Measurements from ENCODE around the gene UNG. TPM values are rescaled to one million over a fixed set of nuclear protein-coding genes. Genes with fewer than 3 reads are reported as not detected.
"Not testable (repeated sequence)": the region's sequence is repeated elsewhere in the genome, so short reads cannot be mapped to it uniquely, and the experiment has no call there.

Gene UNG
- total RNA-seq = 82.5 and 86.2 TPM in 2 replicates

GRCh38 chr12:109097435-109098182 is at the start of gene UNG:
Gene UNG, plus strand, starts transcription at chr12:109097597. Its CDS starts 83 bp downstream, at chr12:109097680.
- H3K4me1 Mint-ChIP-seq (ENCODE audit: low read depth) = peaks cover 35% of the 10 kb centered on the region
- intact Hi-C loops (cut with micrococcal nuclease) = loop anchor here (1.0 to 10.0 kb wide), 6 partner anchors 44 to 477 kb away; partner anchors contain the start of genes MMAB, MVK, SELPLG and SSH1

DNA sequence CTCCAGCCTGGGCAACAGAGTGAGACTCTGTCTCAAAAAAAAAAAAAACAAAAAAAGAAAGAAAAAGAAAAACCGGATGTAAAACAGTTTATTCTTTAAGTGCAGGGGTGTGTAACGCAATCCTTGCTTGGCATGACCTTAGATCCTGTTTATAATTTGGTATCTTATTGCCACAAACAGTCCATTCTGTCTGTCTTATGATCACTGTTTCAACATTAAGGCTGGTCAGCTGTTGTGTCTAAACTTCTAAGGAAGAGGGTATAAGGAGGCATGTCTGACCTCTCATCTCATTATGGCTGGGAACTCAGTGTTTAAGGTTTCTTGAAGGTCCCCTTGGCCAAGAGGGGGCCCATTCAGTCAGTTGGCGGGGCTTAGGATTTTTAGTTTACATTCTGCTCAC is 48.7 kb upstream of the UNG start:
- H3K9me3 Mint-ChIP-seq; intact Hi-C loops (cut with micrococcal nuclease): not testable (repeated sequence)

More at GRCh38 chr12:109097435-109098182, at the start of gene UNG:
- Mint-ChIP-seq H3K27me3 (ENCODE audit: low read depth) (no peaks in the 10 kb centered on the region), H3K36me3 (ENCODE audit: low read depth) (peaks cover 39% of the 10 kb centered on the region), H3K4me3 (ENCODE audit: low read depth) (peak within 1 kb of the TSS; percentile 89), H3K27ac (peak within 1 kb of the TSS; percentile 71), H3K9me3 (no peaks in the 10 kb centered on the region)
- DNase-seq (ENCODE audit: low spot score) = peak; percentile 94

DNA sequence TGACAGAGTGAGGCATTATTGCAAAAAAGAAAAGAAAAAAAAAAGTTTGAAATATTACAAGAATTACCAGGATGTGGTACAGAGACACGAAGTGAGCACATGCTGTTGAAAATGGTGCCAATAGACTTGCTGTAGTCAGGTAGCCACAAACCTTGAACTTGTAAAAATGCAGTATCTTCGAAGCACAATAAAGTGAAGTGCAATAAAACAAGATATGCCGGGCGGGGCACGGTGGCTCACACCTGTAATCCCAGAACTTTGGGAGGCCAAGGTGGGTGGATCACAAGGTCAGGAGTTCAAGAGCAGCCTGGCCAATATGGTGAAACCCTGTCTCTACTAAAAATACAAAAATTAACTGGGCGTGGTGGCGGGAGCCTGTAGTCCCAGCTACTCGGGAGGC is 47.6 kb upstream of the UNG start:
- not testable (repeated sequence) for DNase-seq (ENCODE audit: low spot score); H3K36me3 Mint-ChIP-seq (ENCODE audit: low read depth); H3K27ac Mint-ChIP-seq; H3K27me3 Mint-ChIP-seq (ENCODE audit: low read depth); H3K4me3 Mint-ChIP-seq (ENCODE audit: low read depth); H3K9me3 Mint-ChIP-seq
- peaks cover 11% of the 10 kb centered on the region for H3K4me1 Mint-ChIP-seq (ENCODE audit: low read depth)
- intact Hi-C loops (cut with micrococcal nuclease) = loop anchor here (5.0 kb wide), 1 partner anchor 487 kb away; the partner anchor contains the start of genes ISCU and SART3

More for the DNA sequence above, 48.7 kb upstream of the UNG start:
- DNase-seq (ENCODE audit: low spot score); H3K27ac Mint-ChIP-seq; H3K4me1 Mint-ChIP-seq (ENCODE audit: low read depth); H3K36me3 Mint-ChIP-seq (ENCODE audit: low read depth); H3K4me3 Mint-ChIP-seq (ENCODE audit: low read depth); H3K27me3 Mint-ChIP-seq (ENCODE audit: low read depth): not testable (repeated sequence)

DNA sequence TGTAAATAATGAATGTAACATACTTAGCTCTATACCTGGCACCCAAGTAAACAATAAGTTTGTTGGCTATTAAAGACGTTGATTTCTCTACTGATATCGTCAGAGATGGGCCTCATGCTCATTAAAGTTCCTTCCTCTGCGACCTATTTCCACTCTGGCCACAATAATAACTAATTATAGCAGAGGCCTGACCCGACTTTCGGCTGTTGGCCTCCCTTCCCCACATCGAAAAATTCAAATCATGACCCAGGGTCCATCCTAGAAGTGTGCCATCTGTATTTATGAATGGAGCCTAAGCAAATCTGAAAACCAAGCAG is 45.3 kb upstream of the UNG start:
- H3K36me3 Mint-ChIP-seq (ENCODE audit: low read depth) = peaks cover 4% of the 10 kb centered on the region
- peaks cover 11% of the 10 kb centered on the region for H3K4me1 Mint-ChIP-seq (ENCODE audit: low read depth)
- intact Hi-C loops (cut with micrococcal nuclease) = loop anchor here (2.0 to 5.0 kb wide), 2 partner anchors 321 to 490 kb away; partner anchors contain the start of genes CORO1C, ISCU and SART3
- H3K4me3 Mint-ChIP-seq (ENCODE audit: low read depth) = peak overlapping the region; percentile 96
- H3K27ac Mint-ChIP-seq = peak overlapping the region; percentile 78
- no peak for DNase-seq (ENCODE audit: low spot score)
- H3K9me3 Mint-ChIP-seq = no peaks in the 10 kb centered on the region
- no peaks in the 10 kb centered on the region for H3K27me3 Mint-ChIP-seq (ENCODE audit: low read depth)

DNA sequence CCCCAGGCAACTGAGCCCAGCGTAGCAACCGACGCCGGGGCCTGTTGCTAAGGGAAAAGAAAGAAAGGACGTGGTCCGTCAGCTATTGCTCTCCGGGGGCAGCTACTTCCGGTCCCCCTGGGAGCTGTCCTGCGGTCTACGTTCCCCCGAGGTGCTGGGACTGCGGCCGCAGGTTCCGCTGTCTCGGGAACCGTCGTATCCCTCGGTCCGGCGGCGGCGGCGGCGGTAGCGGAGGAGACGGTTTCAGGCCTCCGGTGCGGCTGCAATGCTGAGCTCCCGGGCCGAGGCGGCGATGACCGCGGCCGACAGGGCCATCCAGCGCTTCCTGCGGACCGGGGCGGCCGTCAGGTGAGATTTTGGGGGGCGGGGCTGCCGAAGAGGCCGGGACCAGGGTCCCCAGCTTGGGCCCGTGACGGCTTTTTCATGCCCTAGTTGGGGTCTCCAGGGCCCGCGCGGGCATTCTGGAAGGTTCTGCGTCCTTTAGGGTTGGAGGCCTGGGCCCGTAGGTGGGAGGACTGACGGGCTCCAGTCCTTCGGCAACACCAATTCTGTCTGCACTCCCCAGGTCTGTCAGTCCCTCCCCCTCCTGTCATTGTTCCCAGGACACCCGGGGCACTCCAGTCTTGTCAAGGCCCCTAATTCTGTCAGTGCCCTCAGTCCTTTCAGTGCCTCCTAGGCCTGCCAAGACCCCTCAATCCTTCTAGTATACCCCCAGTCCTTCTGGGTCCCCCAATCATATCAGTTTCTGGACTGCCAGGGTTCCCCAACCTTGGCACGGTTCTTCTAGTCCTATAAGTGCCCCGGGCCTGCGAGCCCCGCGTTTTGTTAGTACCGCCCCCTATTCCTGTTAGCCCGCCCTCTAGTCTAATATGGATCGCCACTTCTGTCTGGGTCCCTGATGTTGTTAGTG is 44.7 kb upstream of the UNG start, which contains the start of gene USP30:
TSS of gene USP30 (plus strand) at position 163 of the 910 bp plus-strand sequence. CDS start at position 266, 103 bp downstream.
- Mint-ChIP-seq H3K4me3 (ENCODE audit: low read depth) (peak within 1 kb of the TSS; percentile 96), H3K4me1 (ENCODE audit: low read depth) (peaks cover 11% of the 10 kb centered on the region), H3K27me3 (ENCODE audit: low read depth) (no peaks in the 10 kb centered on the region), H3K9me3 (no peaks in the 10 kb centered on the region), H3K36me3 (ENCODE audit: low read depth) (peaks cover 4% of the 10 kb centered on the region), H3K27ac (peak within 1 kb of the TSS; percentile 98)
- intact Hi-C loops (cut with micrococcal nuclease) = loop anchor here (1.0 to 5.0 kb wide), 4 partner anchors 41 to 490 kb away; partner anchors contain the start of genes ALKBH2, CORO1C, ISCU and SART3
- peak; percentile 80 for DNase-seq (ENCODE audit: low spot score)

DNA sequence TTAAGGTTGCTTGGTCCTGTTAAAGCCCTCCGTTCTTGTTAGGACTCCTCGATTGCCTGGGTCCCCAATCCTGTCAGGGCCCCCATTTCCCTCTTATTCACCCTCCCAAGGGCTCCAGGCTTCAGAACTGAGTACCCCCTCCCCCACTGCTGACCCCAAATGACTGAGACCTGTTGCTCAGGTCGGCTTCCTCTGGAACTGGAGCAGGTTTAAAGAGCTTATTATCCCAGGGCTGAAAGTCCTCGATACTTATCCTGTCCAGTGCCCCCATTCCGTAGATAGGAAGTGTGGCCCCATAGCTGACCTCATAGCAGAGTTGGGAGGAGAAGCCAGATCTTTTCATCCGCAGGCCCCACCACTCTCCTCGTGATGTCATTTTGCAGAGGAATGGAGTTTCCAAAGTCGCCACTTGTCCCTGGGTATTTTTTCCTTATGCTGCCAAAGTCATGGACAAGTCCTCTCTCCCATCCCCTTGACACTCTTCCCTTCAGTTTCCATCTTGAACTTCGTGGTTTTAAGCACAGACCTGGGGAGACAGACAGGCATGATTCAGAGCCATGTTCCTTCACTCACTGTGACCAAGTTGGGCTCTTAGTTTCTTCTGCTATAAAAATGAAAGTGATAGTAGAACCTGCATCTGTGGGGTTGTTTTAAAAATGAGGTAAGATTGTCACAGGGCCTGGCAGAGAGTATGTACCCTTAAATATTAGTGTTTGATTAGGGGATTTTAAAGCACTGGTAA is 43.8 kb upstream of the UNG start:
- no peaks in the 10 kb centered on the region for H3K27me3 Mint-ChIP-seq (ENCODE audit: low read depth)
- peaks cover 4% of the 10 kb centered on the region for H3K36me3 Mint-ChIP-seq (ENCODE audit: low read depth)
- DNase-seq (ENCODE audit: low spot score) = peak; percentile 22
- intact Hi-C loops (cut with micrococcal nuclease) = loop anchor here (1.0 to 5.0 kb wide), 4 partner anchors 40 to 491 kb away; partner anchors contain the start of genes ALKBH2, CORO1C, ISCU and SART3
- no peaks in the 10 kb centered on the region for H3K9me3 Mint-ChIP-seq
- peak overlapping the region; percentile 98 for H3K27ac Mint-ChIP-seq
- H3K4me3 Mint-ChIP-seq (ENCODE audit: low read depth) = peak overlapping the region; percentile 96
- H3K4me1 Mint-ChIP-seq (ENCODE audit: low read depth) = peaks cover 11% of the 10 kb centered on the region

DNA sequence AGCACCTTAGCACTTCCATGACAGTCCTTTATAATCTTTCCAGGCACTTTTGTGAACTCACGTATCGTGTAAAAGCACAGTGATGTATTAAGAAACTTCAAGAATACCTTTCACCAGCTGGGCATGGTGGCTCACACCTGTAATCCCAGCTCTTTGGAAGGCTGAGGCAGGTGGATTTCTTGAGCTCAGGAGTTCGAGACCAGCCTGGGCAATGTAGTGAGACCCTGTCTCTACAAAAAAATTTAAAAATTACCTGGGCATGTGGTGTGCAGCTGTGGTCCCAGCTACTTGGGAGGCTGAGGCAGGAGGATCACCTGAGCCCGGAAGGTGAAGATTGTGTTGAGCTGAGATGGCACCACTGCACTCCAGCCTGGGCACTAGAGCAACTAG is 43.3 kb upstream of the UNG start:
- H3K27ac Mint-ChIP-seq = peak overlapping the region; percentile 98
- not testable (repeated sequence) for H3K27me3 Mint-ChIP-seq (ENCODE audit: low read depth); H3K9me3 Mint-ChIP-seq; DNase-seq (ENCODE audit: low spot score); H3K36me3 Mint-ChIP-seq (ENCODE audit: low read depth)
- H3K4me3 Mint-ChIP-seq (ENCODE audit: low read depth) = peak overlapping the region; percentile 96
- intact Hi-C loops (cut with micrococcal nuclease) = loop anchor here (5.0 kb wide), 1 partner anchor 492 kb away; the partner anchor contains the start of genes ISCU and SART3
- peaks cover 11% of the 10 kb centered on the region for H3K4me1 Mint-ChIP-seq (ENCODE audit: low read depth)

DNA sequence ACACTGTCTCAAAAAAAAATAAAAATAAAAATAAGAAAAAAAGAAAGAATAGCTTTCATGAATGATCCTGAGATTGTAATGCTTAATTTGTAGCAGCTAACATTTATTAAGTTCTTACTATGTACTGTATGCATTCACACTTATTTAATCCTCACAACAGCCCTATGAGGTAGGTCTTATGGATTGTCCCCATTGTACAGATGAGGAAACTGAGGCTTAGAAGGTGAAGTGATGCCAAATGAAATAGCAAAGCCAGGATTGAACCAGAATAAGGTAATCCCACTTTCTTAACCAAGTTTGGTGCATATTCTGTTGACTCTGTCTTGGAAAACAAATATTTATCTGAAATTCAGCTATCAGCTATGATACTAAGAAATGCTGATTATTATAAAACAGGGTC is 42.9 kb upstream of the UNG start:
- Mint-ChIP-seq H3K36me3 (ENCODE audit: low read depth) (peaks cover 4% of the 10 kb centered on the region), H3K27ac (peak overlapping the region; percentile 98), H3K27me3 (ENCODE audit: low read depth) (no peaks in the 10 kb centered on the region), H3K9me3 (no peaks in the 10 kb centered on the region), H3K4me1 (ENCODE audit: low read depth) (peaks cover 11% of the 10 kb centered on the region), H3K4me3 (ENCODE audit: low read depth) (peak overlapping the region; percentile 13)
- DNase-seq (ENCODE audit: low spot score) = no peak
- intact Hi-C loops (cut with micrococcal nuclease) = loop anchor here (5.0 kb wide), 1 partner anchor 492 kb away; the partner anchor contains the start of genes ISCU and SART3

- Mint-ChIP-seq H3K4me1 (ENCODE audit: low read depth) (peaks cover 11% of the 10 kb centered on the region), H3K4me3 (ENCODE audit: low read depth) (no peak overlapping the region), H3K27me3 (ENCODE audit: low read depth) (no peaks in the 10 kb centered on the region), H3K36me3 (ENCODE audit: low read depth) (peaks cover 7% of the 10 kb centered on the region), H3K27ac (no peak overlapping the region), H3K9me3 (no peaks in the 10 kb centered on the region)
- intact Hi-C loops (cut with micrococcal nuclease) = no loop called here
- DNase-seq (ENCODE audit: low spot score) = no peak
These were observed 40.5 kb upstream of the UNG start for GRCh38 chr12:109056891-109057290.

DNA sequence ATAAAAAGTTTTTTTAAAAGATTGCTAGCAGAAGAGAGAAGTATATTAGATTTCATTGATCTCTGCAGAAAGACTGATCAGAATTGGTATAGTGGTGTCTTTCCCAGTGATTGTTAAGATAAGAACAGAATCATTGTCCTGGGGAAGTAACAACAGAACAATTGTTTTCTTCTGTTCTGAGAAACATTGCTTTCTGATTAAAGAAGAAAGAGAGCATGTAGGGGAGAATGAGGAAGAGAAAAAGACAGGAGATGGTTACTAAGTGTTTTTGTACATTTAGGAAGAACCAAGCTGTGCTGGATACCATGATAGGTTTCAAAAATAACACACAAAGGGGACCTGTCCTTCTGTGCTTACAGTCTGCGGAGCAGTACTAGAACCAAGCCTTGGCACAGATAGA is 40.0 kb upstream of the UNG start:
- intact Hi-C loops (cut with micrococcal nuclease) = no loop called here
- Mint-ChIP-seq H3K36me3 (ENCODE audit: low read depth) (peaks cover 3% of the 10 kb centered on the region), H3K27ac (no peak overlapping the region), H3K4me1 (ENCODE audit: low read depth) (peaks cover 8% of the 10 kb centered on the region), H3K27me3 (ENCODE audit: low read depth) (no peaks in the 10 kb centered on the region), H3K9me3 (no peaks in the 10 kb centered on the region), H3K4me3 (ENCODE audit: low read depth) (no peak overlapping the region)
- DNase-seq (ENCODE audit: low spot score) = no peak

DNA sequence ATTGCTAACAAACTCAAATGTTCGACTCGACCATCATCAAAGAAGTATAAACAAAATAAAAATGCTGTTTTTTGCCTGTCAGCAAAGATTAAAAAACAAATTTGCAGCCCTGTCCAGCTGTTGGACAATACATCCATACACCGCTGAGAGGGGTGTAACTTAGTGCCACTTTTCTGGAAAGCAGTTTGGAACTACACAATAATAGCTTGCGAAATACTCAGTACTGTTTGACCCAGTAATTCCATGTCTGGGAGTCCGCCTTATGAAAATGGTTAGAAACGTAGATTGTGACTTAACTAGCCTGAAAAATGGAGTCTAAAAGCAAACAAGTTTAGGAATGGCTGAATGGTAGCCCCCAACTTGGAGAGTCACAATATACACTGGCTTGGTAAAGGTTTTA is 38.6 kb upstream of the UNG start:
- intact Hi-C loops (cut with micrococcal nuclease) = no loop called here
- Mint-ChIP-seq H3K9me3 (no peaks in the 10 kb centered on the region), H3K4me3 (ENCODE audit: low read depth) (no peak overlapping the region)

GRCh38 chr12:109064143-109064542 is 33.3 kb upstream of the UNG start:
- Mint-ChIP-seq H3K4me1 (ENCODE audit: low read depth) (peaks cover 2% of the 10 kb centered on the region), H3K27me3 (ENCODE audit: low read depth) (no peaks in the 10 kb centered on the region), H3K4me3 (ENCODE audit: low read depth) (no peak overlapping the region), H3K27ac (no peak overlapping the region), H3K9me3 (no peaks in the 10 kb centered on the region), H3K36me3 (ENCODE audit: low read depth) (peaks cover 6% of the 10 kb centered on the region)
- intact Hi-C loops (cut with micrococcal nuclease) = no loop called here
- DNase-seq (ENCODE audit: low spot score) = no peak

More for the DNA sequence above, 38.6 kb upstream of the UNG start:
- Mint-ChIP-seq H3K27ac (no peak overlapping the region), H3K4me1 (ENCODE audit: low read depth) (peaks cover 7% of the 10 kb centered on the region), H3K36me3 (ENCODE audit: low read depth) (peaks cover 3% of the 10 kb centered on the region), H3K27me3 (ENCODE audit: low read depth) (no peaks in the 10 kb centered on the region)
- DNase-seq (ENCODE audit: low spot score) = no peak

Data from activated T-helper 2 cell treated with anti-CD3 and anti-CD28 coated beads, Interferon-gamma antibody, Interleukin-2, Interleukin-4, amounts not matched to agents 10 μg/mL and 5 μg/mL and 100 μg/mL, durations not matched to agents 14 hours and 24 hours and 36 hours (primary cell).